Muscle layer of duodenum (tissue), 2 donors: Measurements from ENCODE around the gene TPO.
"Not testable (repeated sequence)": the region's sequence is repeated elsewhere in the genome, so short reads cannot be mapped to it uniquely, and the experiment has no call there.

ENCODE experiments used
- H3K27ac ChIP-seq: one replicate; pipeline ENCODE4 v1.7.0; 2013; ENCODE audit warnings: mild to moderate bottlenecking, low read length
- H3K27me3 ChIP-seq: one replicate; pipeline ENCODE4 v1.7.0; 2013; ENCODE audit warnings: low read depth, mild to moderate bottlenecking, control low read depth, low read length
- H3K36me3 ChIP-seq, 2 donors: one replicate each; pipeline ENCODE4 v1.7.0; 2013; ENCODE audit warnings: low read length in 2 of 2, control low read depth in 1 of 2, mild to moderate bottlenecking in 1 of 2; ENCODE audit not compliant: insufficient read depth in 2 of 2, control insufficient read depth in 1 of 2
- H3K4me1 ChIP-seq, 2 donors: one replicate each; pipeline ENCODE4 v1.7.0; 2013; ENCODE audit warnings: low read length in 2 of 2, mild to moderate bottlenecking in 2 of 2, control low read depth in 1 of 2, moderate library complexity in 1 of 2; ENCODE audit not compliant: insufficient read depth in 2 of 2, control insufficient read depth in 1 of 2
- H3K4me3 ChIP-seq, 2 donors: one replicate each; pipeline ENCODE4 v1.7.0; 2013; ENCODE audit warnings: low read length in 2 of 2, low read depth in 1 of 2, mild to moderate bottlenecking in 1 of 2
- H3K9me3 ChIP-seq, 2 donors: one replicate each; pipeline ENCODE4 v1.7.0; 2013; ENCODE audit warnings: low read length in 2 of 2, control low read depth in 1 of 2, mild to moderate bottlenecking in 1 of 2; ENCODE audit not compliant: control insufficient read depth in 1 of 2
- donor health status: healthy.

Gene TPO

DNA sequence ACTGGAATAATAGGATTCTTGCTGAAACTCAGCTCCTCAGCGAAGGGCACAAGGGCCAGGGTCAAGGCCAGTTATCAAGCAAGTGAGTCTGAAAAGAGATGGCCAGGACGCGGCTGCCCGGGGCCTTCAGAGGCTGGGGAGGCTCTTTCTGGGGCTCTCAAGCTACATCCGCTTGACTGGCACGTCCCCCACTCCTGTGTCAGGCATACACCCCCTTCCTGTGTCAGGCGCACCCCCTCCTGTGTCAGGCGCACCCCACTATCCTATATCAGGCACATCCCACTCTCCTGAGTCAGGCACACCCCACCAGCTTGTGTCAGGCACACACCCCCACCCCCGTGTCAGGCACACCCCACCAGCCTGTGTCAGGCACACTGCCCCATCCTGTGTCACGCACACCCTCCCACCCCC, 91.8 kb downstream of the TPO start:
- H3K9me3 ChIP-seq = no peaks in the 10 kb centered on the region

GRCh38 chr2:1509271-1510065, 96.2 kb downstream of the TPO start:
- Histone ChIP-seq H3K36me3 (no peaks in the 10 kb centered on the region), H3K27ac (no peak overlapping the region), H3K9me3 (no peaks in the 10 kb centered on the region), H3K27me3 (no peaks in the 10 kb centered on the region), H3K4me1 (no peaks in the 10 kb centered on the region), H3K4me3 (no peak overlapping the region)

More for the DNA sequence above, 91.8 kb downstream of the TPO start:
- no peaks in the 10 kb centered on the region for H3K4me1 ChIP-seq
- H3K27ac ChIP-seq = no peak overlapping the region
- no peak overlapping the region for H3K4me3 ChIP-seq
- no peaks in the 10 kb centered on the region for H3K27me3 ChIP-seq
- no peaks in the 10 kb centered on the region for H3K36me3 ChIP-seq

DNA sequence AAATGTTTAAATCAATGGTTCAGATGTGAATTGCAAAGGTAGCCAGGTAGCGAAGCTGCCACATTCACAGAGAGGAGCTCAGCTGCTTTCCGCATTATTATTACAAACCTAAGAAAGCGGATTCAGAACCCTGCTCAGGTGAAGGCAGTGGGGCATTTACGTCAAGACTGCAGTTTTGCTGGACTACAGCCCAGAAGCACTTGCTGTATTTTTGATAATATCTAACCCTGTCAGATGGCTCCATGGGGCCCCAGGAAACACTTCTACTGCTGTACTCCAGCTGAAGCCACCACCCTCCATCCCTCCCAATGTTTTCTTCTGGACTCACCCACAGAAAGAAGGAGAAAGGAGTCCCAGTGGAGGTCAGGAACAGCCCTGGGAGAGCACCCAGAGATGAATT, 96.9 kb downstream of the TPO start:
- Histone ChIP-seq H3K4me3 (no peak overlapping the region), H3K4me1 (no peaks in the 10 kb centered on the region), H3K27ac (no peak overlapping the region), H3K36me3 (no peaks in the 10 kb centered on the region), H3K9me3 (no peaks in the 10 kb centered on the region), H3K27me3 (no peaks in the 10 kb centered on the region)

GRCh38 chr2:1511455-1511854, 98.2 kb downstream of the TPO start:
- Histone ChIP-seq H3K4me3 (no peak overlapping the region), H3K4me1 (no peaks in the 10 kb centered on the region), H3K27me3 (no peaks in the 10 kb centered on the region), H3K36me3 (no peaks in the 10 kb centered on the region), H3K9me3 (no peaks in the 10 kb centered on the region), H3K27ac (no peak overlapping the region)

DNA sequence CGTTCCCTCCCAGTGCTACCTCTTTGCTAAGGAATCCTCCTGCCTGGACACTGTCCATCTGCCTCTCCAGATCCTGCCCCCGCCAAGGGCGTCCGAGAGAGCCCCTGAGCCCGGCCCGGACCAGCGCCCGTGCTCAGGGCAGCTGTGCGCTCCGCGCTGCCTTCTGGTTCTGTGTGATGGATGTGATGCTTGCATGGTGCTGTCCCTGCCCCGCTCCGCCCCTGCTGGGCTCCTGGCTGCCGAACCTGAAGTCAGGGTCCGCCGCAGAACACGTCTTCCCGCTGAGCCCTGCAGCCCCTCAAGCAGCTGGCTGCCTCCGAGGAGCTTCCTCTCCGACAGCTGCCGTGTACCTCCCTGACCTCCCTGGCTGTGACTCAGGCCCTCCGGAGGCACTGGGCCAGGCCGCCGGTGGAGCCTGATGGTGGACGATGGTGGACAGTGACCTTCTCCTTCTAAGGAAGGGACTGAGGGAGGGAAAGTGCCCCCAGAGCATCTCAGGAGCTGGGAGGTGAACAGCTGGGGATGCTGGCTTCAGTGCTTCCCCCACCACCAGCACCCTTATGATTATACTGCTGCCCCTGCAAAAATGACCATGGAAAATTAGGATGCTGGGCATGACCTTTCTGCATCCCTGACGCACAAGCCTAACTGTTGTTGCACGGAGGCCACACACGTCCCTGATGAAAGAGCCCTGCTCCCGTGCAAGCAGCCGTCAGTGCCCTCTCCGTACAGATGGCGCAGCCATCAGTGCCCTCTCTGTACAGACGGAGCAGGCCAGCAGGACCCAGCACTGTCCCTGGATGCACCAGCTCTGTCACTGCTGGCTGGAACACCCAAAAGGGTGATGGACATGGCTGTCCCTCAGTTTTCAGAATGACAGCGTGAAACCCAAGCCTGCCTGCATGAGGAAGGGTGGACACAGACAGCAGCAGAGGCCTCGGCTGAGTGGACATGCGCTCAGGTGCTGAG, 99.3 kb downstream of the TPO start:
- Histone ChIP-seq H3K4me3 (no peak overlapping the region), H3K36me3 (no peaks in the 10 kb centered on the region), H3K4me1 (no peaks in the 10 kb centered on the region), H3K27me3 (no peaks in the 10 kb centered on the region), H3K9me3 (no peaks in the 10 kb centered on the region), H3K27ac (no peak overlapping the region)

GRCh38 chr2:1514391-1515072, 101.3 kb downstream of the TPO start:
- H3K27ac ChIP-seq = no peak overlapping the region
- H3K4me1 ChIP-seq = no peaks in the 10 kb centered on the region
- H3K36me3 ChIP-seq = no peaks in the 10 kb centered on the region
- H3K4me3 ChIP-seq = no peak overlapping the region
- no peaks in the 10 kb centered on the region for H3K27me3 ChIP-seq
- H3K9me3 ChIP-seq = no peaks in the 10 kb centered on the region

- Histone ChIP-seq H3K27me3 (no peaks in the 10 kb centered on the region), H3K27ac (no peak overlapping the region), H3K4me1 (no peaks in the 10 kb centered on the region), H3K4me3 (no peak overlapping the region), H3K36me3 (no peaks in the 10 kb centered on the region), H3K9me3 (no peaks in the 10 kb centered on the region)
These were observed 101.8 kb downstream of the TPO start for GRCh38 chr2:1515073-1515430.

GRCh38 chr2:1515986-1516797, 102.9 kb downstream of the TPO start:
- Histone ChIP-seq H3K27me3 (no peaks in the 10 kb centered on the region), H3K36me3 (no peaks in the 10 kb centered on the region), H3K4me1 (no peaks in the 10 kb centered on the region), H3K9me3 (no peaks in the 10 kb centered on the region), H3K4me3 (no peak overlapping the region), H3K27ac (no peak overlapping the region)

DNA sequence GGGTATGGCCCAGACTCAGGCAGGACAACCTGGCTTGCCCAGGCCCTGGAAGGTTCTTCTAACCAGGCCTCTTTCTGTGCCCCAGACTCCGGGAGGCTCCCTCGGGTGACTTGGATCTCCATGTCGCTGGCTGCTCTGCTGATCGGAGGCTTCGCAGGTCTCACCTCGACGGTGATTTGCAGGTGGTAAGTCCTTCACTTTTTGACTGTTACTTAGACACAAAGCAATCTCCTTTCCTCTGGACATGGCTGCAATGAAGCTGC, 103.5 kb downstream of the TPO start:
- Histone ChIP-seq H3K27ac (no peak overlapping the region), H3K9me3 (no peaks in the 10 kb centered on the region), H3K4me3 (no peak overlapping the region), H3K27me3 (no peaks in the 10 kb centered on the region), H3K36me3 (no peaks in the 10 kb centered on the region), H3K4me1 (no peaks in the 10 kb centered on the region)

GRCh38 chr2:1517291-1517690, 104.0 kb downstream of the TPO start:
- not testable (repeated sequence) for H3K4me3 ChIP-seq, H3K4me1 ChIP-seq, H3K27ac ChIP-seq, H3K36me3 ChIP-seq, H3K27me3 ChIP-seq, H3K9me3 ChIP-seq

GRCh38 chr2:1517786-1518185, 104.5 kb downstream of the TPO start:
- no peaks in the 10 kb centered on the region for H3K9me3 ChIP-seq
- no peak overlapping the region for H3K27ac ChIP-seq
- H3K4me3 ChIP-seq = no peak overlapping the region
- no peaks in the 10 kb centered on the region for H3K4me1 ChIP-seq
- no peaks in the 10 kb centered on the region for H3K27me3 ChIP-seq
- no peaks in the 10 kb centered on the region for H3K36me3 ChIP-seq
